Measurements from ENCODE around the gene SRRM2.

The SRRM2 gene

DNA sequence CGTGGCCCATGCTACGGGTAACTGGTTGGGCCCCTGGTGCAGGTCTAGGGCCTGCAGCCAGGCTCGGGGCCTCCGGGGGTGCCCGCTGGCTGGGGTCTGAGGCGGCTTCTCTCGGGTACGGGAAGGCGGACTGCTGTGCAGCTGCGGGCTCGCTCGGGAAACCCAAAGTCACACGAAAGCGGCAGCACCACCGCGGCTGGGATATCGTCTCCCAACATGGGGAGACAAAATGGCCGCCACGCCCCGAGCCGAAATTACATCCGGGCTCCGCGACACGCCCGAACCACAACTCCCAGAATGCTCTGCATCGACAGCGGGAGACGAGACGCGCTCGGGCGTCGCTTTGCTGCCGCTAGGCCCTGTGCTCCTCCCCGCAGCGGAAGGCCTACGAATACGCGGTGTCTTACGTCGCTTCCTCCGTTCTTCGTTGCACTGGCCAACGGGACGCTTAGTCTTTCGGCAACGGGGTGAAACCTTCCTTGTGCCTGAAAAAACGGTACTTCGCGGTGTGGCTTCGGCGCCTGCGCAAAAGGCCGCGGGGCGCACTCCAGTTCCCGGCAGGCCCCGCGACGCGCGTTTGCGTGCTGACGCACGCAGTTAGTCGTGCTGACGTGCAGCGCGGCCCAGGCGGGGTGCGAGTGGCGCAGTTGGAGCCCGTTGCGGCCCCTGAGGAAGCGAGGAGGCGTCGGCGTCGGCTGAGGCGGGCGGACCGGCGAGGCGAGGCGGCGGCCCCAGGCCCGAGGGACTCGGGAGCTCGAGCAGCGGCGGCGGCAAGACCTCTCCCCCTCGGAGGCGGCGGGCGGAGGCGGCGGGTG, at the start of gene SRRM2:
Gene SRRM2, plus strand, starts transcription at position 604 of the 815 bp plus-strand sequence. CDS start 3,727 bp downstream, outside the sequence.
- H3K4me3 ChIP-seq (ENCODE audit: low read depth, low read length), result peak within 1 kb of the TSS; percentile 96

DNA sequence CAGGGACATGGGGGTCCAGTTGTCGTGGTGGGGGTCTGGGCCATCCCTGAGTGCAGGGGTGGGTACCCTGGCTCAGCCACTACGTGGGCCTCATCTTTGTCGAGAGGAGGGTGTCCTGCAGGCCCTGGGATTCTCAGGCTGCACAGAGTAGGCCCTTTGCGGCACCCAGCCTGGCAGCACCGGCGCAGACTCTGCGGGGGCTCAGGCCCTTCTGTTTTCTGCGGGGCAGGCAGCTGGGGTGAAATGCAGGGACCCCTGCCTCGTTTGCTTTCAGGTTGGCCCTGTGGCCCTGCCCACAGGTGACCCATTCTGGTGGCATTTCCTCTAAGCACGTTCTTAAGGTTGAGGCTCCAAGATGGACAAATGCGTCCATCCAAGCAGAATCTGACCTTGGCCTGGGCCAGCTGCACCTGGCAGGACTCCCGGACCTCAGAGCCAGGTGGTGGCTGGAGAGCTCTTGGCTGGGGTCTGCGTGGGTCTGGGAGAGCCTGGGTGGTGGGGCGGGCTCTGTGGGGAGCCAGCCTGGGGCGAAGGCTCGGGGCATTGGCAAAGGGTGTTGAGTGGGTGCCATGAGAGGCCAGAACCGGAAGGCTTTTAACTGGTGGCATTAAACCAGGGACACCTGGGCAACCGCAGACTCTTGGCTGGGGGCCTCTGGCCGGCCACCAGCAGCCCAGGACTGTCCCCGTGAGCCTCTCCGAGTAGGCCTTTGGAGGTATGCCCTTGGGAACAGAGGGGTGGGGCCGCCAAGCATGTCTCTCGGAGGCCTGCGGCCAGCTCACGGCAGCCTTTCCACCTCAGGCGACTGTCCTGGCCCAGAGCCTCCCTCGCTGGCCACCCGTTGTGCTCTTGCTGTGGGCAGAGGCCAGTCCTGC, 49.3 kb upstream of the SRRM2 start:
- no peak overlapping the region for H3K4me3 ChIP-seq (ENCODE audit: low read depth, low read length)

DNA sequence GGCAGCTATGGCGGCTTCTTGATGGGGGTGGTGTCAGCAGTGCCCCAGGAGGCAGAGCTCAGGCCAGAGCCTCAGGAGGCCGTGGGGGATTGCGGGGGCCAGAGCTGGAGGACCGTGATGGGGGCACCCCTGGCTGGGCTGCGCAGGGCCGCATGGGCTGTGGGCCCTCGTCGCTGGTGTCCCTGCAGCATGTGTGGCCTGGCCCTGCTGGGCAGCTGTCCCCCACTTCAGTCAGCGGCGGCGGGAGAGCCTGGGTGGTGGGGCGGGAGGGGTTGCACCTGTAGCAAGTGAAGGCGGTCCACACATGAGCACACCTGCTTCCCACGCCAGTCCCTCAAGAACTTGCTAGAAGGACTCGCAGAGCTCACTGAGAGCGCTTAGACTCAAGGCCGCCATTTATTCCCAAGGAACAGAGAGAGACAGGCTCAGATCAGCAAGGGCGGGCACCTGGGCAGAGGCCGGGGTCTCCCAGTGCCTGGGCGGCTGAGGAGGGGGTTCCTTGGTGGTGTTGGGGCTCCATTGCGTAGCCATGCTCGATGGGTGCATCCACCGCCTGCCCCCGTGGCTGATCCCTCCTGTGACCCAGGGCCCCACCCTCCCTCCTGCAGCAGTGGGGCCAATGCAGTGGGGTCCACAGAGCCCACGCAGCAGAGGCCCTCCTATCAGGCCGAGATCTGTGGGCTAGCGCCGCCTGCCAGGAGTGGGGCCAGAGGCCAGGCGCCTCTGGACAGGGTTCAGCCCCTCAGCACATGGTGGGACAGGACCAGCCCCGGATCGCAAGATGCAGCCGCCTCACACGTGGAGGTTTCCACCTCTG, 48.1 kb upstream of the SRRM2 start:
- H3K4me3 ChIP-seq (ENCODE audit: low read depth, low read length), result no peak overlapping the region

DNA sequence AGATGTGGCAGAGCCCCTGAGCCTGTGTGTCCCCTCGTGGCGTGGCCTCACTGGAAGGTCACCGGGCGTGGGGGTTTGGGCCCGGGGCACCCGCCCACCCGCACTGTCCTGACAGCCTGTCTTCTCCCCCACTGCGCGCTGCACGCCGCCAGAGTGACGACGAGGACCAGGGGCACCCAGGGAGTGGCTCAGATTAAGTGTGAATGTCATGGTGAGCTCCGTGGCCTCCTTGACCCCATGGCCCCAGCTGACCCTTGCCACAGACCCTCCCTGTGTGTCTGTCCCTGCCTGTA, 47.5 kb upstream of the SRRM2 start:
- H3K4me3 ChIP-seq (ENCODE audit: low read depth, low read length), result no peak overlapping the region

DNA sequence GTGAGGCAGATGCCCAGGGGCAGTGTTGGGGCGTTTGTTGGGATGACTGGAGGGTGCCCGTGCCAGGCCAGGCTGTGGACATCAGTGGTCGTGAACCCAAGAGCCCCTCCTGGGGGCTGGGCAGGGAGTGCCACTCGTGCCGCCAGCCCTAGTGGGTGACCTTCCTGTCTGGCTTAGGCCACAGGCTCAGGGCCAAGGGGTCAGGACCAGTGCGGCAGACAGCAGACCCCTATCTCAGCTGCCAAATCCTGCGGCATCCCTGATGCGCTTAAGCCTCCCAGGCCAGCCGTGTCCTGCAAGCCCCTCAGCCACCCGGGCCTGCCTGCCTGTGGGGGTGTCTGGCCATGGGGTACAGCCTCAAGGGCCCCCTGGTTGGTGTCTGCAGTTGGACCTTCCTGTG, 47.1 kb upstream of the SRRM2 start:
- H3K4me3 ChIP-seq (ENCODE audit: low read depth, low read length), result no peak overlapping the region

DNA sequence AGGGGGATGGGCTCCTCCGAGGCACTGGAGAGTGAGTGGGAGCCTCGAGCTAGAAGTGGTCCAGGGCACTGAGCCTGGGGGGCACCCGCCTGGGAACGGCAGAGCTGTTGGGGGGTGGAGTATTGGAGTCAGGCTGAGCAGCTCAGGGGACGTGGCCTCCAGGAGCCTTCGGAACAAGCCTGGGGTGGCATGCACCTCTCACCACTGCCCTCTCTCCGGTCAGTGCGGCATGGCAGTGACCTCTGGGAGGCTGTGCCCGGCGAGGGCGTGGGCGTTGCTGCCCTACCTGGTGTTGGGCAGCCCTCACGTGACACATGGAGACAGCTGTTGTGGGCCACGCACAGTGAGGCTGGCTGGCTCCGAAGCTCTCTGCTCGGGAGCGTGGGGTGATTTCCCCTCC, 46.4 kb upstream of the SRRM2 start:
- no peak overlapping the region for H3K4me3 ChIP-seq (ENCODE audit: low read depth, low read length)

DNA sequence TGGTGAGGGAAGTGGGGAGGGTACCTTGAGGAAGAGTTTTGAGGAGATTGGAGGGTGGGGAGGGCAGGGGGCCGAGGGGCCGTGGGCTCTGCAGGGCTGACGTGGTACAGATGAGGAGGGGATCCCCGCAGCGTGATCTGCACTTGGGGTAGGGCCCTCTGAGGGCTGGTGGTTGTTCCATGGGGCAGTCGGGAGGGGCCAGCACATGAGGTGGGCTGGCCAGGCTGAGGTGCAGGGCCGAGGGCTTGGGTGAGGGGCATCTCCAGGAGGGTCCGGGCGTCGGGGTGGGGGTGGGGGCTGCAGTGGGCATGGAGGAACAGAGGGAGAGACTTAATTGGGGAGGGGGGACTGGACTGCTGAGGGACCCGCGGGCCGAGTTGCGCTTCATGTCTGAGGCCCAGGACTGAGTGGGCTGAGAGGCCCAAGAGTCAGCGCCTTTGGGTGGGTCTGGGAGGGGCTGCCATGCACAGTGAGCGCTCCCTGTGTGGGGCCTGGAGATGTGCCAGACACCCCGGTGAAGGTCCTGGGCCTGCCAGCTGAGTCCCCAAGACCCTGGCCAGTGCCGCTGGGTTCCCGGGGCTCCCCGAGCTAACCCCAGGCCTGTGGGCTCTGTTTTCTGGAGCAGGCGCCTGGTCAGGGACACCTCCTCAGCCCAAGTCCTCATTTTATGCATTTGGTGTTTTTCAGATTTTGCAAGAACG, 45.7 kb upstream of the SRRM2 start:
- no peak overlapping the region for H3K4me3 ChIP-seq (ENCODE audit: low read depth, low read length)

DNA sequence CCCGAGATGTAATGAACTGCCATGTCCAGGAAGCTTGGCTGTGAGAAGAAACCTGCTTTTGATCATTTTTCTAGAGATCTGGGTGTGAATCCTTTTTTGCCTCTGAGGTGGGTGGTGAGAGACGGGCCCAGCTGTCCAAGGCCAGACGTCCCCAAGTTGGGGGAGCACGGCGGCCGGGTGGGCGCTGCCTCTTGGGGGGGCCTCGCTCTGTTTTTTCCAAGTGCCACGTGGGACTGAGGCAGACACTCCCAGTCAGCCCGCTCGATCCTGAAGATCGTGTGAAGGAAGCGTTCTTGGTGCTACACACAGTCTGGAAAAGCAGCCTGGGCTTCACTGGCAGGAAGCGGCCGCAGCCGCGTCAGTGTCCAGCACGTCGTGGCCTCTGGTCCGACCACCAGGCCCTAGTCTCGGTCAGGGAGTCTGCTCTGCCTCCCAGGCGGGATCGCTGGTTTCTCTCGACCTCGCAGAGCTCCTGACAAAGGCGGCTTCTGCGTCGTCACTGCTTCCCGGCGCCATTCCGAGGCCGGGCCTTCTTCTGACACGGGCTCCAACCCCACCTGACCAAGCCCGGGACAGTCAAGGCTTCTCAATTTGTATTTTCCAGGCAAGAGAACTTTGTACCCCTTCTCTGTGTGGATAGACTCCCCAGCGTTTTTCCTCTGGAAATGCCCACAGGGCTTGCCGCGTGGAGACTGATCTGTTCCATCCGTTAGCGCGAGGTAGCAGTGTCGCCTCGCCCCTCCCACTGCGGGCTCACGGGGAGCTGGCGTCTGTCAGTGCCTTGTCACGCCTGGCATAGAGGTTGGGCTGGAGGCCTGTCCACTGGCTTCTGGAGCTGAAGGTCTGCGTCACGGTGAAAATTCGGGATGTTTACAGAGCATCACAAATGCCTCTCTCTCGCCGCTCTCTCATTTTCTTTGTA, 44.8 kb upstream of the SRRM2 start:
- H3K4me3 ChIP-seq (ENCODE audit: low read depth, low read length), result no peak overlapping the region

DNA sequence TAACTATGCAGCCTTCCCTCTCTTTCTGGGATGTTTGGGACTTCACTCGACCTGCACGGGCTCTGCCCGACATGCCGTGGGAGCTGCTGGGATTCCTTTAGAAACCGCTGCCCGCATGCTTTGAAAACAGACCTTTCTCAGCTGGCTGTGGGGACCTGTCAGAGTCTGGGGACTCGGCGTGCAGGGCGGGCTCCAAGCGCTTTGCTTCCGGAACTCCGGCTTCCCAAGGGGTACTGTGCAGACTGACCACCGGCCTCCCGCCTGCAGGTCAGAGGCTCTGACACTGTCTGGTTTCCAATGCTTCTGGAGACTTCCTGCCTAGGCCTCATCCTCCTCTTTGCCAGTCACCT, 44.2 kb upstream of the SRRM2 start:
- H3K4me3 ChIP-seq (ENCODE audit: low read depth, low read length), result no peak overlapping the region

DNA sequence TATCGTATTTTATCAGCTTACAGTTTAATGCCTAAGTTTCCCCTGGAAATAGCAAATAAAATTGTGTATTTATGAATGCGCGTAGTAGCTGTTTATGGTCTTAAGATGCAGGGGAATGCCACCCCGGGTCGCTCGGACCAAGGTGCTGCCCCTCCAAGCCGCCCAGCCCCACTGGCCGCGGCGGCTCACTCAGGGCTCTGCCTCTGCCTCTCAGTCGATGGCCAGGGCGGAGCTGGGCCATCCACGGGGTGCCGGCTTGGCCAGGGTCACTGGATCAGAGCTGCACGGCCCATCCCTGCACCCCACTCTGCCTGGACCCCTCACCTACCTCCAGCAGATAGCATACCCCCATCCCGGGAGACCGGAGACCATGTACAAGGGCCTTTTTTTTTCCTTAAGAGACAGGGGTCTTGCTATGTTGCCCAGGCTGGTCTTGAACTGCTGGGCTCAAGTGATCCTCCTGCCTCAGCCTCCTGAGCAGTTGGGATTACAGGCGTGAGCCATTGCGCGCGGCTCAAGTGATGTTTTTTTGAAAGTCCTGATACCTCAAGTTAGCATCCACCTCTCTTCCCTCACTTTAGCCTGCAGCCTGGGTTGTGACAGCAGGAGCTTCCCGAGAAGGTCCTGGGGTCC, 43.4 kb upstream of the SRRM2 start:
- H3K4me3 ChIP-seq (ENCODE audit: low read depth, low read length), result no peak overlapping the region

DNA sequence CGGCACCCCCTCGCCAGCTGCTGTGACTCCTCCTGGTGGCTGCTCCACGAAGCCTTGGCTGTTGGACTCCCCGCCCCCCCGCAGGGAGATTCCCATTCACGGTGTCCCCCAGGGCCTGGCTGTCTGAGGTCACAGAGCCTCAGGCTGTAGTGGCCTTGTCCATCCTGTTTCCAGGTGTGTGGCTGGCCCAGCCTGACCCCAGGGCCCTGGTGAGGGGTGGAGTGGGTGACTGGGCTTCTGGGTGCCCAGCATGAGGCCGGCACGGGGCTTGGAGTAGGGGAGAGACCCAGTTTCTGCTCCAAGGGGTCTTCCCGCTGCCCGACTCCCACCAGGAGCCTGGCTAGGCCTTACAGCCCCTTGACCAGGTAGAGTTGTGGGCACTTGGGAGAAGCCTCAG, 42.9 kb upstream of the SRRM2 start:
- H3K4me3 ChIP-seq (ENCODE audit: low read depth, low read length), result no peak overlapping the region

DNA sequence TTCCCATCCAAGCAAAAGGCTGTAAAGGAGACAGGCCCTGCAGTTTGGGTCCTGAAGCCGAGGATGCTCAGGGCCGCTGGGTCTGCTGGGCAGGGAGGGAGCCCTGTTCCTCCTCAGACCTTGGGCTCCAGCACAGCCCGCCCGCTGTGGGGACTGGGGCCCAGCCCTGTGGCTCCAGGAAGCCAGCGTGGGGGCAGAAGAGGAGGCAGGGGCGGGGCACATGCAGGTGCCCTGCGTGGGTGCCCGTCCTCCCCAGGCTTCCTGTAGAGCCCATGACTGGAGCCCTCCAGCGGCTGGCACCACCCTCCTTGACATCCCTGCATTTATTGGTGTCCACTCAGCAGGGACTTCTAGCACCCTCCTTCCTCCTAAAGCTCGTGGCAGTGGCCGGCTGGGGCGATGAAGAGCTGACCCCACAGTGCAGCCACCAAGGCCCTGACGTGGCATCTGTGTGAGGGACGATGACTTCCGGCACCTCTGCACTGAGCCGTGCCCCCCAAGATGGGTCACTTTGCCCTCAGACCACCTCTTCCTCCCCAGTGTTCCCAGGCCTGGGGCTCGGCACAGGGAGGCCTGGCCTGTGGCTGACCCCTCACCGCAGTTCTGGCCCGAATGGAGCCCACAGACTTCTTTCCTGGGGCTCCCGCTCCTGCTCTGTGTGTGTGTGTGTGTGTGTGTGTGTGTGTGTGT, 42.3 kb upstream of the SRRM2 start:
- no peak overlapping the region for H3K4me3 ChIP-seq (ENCODE audit: low read depth, low read length)

DNA sequence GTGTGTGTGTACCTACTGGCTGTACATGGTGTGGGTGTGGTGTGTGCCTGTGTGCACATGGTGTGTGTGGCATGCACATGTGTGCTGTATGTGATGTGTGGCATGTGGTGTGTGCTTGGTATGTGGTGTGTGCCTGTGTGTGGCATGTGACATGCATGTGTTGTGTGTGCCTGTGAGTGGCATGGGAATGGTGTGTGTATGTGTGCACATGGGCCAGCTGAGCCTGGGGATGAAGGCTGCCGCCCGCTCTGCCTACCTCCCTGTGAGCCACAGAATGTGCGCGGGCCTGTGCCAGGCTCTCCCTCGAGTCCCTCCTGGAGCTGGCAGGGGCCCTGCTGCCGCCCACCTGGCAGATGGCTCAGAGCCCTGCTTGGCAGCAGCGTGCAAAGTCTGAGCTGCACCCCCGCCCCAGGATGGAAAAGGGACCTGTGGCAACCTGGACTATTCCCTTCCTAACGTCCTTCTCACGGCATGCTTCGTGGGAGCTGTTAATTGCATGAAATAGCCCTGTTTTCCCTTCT, 41.7 kb upstream of the SRRM2 start:
- H3K4me3 ChIP-seq (ENCODE audit: low read depth, low read length), result no peak overlapping the region

DNA sequence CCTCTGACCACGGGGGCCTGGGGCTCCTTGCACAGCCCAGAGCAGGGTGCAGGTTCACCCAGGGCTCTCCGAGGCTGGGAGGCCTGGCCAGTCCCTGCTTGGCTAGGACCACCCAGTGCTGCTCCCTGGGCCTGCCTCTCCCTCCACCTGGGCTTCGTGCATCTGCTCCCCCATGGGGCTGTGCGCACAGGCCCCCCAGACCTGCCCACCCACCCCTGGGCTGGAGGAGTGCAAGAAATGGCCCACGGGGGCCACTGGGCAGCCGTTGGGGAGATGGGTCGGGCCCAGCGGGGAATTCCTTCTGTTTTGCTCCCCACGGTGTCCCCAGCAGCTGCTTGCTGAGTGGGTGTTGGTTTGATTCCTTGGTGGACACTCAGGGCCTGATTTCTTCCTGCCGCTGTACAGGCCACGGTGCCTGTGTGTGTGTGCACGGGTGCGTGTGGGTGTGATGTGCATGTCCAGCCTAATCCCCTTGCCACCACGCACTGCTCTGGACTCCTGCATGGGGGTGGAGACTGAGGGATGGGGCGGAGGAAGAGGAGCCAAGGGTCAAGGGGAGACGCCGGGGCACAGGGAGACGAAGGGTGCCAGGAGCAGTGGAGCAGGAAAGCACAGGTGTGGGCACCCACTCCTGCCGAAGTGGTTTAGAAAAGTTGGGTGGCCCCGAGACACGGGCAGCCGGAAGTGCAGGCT, 40.9 kb upstream of the SRRM2 start:
- H3K4me3 ChIP-seq (ENCODE audit: low read depth, low read length), result no peak overlapping the region

DNA sequence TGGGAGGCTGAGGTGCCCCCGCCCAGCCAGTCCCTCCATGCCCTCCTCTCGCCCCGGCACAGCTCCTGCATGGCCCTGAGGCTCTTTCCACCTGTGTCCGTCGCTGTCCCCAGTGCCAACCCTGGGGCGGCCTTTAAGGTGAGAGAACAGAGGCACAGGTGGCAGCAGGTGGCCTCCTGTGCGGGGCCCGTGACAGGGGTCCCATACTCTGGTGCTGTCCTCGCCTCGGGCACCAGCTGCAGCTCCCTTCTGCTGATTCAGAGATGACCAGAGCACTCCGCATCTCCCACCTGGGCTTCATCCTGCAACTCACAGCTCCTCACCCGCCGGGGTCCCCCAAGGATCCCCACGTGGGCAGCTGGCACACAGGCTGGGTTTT, 40.4 kb upstream of the SRRM2 start:
- no peak overlapping the region for H3K4me3 ChIP-seq (ENCODE audit: low read depth, low read length)

DNA sequence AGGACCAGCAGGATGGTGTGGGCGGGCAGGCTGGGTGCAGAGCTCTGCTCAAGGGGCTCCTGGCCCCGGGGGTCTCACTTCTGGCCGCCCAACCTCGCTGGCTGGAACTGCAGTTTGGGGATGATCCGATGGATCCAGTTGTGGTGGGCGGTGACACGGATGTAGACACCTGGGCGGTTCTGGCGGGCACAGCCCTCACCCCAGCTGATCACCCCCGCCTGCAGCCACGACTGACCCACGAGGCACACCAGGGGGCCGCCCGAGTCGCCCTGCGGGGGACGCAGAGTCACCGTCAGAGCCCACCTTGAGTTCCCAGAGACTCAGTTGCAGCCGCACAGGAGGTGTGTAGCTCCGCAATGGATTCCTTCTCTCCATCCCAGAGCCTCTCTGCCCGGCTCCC, 39.9 kb upstream of the SRRM2 start:
- H3K4me3 ChIP-seq (ENCODE audit: low read depth, low read length), result no peak overlapping the region

DNA sequence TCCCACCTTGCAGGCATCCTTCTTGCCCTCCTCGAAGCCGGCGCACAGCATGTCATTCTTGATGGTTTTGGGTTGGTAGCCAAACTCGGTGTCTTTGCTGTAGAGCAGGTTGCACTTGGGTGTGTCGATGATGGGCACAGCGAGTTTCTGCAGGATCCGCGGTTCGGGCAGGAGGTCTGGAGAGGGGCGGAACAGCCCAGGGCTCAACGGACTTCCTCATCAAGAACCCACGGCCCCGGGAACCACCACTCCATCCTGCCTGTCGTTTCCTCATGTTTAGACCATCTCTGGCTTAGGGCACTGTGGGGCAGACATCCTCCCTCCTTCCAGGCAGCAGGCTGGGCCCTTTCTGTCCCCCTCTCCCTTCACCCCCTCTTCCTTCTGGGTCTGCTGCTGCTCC, 38.9 kb upstream of the SRRM2 start:
- no peak overlapping the region for H3K4me3 ChIP-seq (ENCODE audit: low read depth, low read length)
